GOT3 (cell line): Measurements from ENCODE around the gene FSTL4.

Experiments used
- DNase-seq: peaks from one replicate; lab custom pipeline; 2025; ENCODE audit warnings: mixed read lengths; lab: John Stamatoyannopoulos, UW

Gene FSTL4

DNA sequence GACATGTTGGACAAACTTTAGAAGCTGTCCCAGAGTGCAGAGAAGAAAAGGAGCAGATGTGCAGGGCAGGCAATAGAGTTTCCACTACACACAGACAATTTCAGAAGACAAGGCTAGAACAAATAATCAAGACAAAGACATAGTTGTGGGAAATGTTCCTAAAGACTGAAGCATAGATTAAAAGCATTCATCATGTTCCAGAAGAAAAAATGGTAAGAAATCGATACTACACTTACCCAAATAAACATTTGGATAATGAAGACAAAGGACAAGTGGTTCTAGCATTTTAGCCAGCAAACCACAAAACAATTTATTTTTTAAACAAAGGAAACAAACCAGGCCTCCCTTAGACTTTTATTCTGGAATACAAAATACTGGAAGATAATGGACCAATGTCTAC lies 97.9 kb downstream of the FSTL4 start:
- no peak for DNase-seq

GRCh38 chr5:133512896-133513295 lies 99.4 kb downstream of the FSTL4 start:
- DNase-seq: no peak

GRCh38 chr5:133511653-133512235 lies 100.6 kb downstream of the FSTL4 start:
- no peak for DNase-seq

DNA sequence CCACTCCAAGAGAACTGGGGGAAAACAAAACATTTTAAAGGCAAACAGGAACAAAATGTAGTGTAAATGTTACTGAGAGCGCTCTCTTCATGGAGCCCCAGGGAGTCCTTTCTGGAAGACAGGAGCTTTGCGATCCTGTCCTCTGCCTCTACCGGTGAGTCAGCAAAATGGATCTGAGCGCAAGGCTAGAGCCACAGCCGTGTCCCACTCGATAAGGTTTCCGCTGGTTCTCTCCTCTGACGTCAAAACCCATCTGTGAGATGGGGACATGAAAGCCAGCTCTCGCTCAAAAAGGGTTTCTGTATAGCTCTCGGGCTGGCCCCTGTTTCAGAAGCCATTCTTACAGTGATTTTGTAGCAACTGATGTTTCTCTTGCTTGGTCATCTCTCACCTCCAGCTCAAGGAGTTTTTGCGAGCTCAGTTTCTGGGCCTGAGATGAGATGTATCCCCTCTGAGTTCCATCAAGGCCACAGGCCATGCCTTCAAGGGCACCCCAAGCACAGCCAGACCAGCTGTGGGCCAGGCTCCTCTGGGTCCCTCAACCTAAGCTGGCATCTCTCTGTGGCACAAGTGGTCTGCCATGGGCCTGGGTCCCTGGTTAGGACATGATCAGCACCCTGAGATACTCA lies 101.6 kb downstream of the FSTL4 start:
- DNase-seq: no peak

DNA sequence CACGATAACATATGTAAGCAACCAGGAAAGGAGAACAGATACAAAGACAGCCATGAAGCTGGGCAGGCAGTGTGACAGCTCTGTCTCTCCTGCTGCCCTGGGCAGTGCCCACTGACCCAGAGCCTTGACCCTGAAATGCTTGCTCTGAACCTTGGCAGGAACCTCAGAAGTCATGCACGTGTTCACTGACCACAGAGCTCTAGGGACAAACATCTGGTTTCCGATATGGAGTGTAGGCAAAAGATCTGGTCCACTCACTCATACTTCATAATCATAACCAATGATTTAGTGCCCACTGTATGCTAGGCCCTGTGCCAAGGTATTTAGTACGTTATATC lies 102.6 kb downstream of the FSTL4 start:
- DNase-seq: no peak

- DNase-seq: no peak
Measured at GRCh38 chr5:133508845-133509741, 103.2 kb downstream of the FSTL4 start.

DNA sequence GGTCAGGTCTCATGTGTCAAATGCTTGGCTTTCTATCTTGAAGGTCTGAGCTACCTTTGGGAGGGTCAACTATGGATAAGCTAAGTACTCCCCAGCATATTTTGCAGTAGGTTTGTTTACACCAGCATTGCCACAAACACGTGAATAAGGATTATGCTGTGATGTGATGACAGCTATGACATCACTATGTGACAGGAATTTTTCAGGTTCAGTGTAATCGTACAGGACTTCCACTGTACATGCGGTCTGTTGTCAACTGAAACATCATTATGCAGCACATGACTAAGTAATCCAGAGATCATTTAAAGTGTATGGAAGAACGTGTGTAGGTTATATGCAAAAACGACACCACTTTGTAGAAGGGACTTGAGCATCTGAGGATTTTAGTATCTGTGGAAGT lies 104.0 kb downstream of the FSTL4 start:
- DNase-seq: no peak

- no peak for DNase-seq
Measured at GRCh38 chr5:133506181-133506580, 106.2 kb downstream of the FSTL4 start.

- no peak for DNase-seq
Measured at GRCh38 chr5:133503511-133503910, 108.8 kb downstream of the FSTL4 start.

DNA sequence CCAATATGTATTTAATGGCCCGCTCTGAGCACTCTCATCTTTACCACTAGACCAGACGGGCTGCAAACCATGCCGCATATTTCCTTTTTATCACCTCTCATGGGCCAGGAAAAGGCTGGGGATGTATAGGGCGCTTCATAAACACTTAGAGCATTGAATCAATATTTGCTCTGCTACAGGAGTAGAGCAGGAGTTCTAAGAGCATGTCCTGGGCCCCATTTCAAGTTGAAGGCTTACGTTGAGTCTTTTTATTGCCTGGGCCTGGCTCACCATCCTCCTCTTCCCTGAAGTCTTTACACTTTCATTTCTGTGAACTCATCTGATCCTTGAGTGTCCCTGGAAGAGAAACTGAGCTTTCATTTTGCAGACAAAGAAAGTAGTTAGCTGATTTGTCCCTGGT lies 112.4 kb downstream of the FSTL4 start:
- DNase-seq: no peak

DNA sequence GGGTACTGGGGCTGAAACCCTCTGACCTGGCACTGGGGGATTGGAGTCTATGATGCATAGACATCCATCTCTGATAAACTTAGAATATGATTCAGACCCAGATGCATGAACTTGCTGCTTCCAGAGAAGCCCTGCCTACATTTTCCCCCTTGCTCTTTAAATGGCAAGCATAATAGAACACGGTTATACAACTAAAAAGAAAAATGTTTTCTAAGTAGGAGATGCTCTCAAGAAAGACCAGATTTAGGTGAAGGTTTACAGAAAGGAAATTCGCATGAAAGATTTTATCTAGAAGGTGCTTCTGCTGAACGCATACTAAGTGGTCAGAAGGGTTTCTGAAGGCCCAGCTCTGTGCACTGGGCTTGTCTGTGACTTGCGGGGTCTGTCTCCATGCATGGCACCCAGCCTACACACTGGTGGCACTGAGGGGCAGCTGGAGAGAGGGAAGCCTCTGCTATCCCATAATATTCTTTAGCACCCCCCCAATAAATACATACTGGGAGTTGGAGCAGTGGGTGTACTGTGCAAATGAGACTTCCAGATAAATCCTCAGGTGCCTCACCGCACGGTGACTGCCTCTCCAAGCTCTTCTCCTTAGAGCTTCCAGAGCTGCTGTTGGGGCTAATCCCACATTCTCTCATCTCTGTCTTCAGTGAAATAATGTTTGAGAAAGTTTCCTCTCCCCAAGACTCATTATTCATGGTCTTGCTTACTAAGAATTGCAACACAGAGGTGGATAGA lies 114.6 kb downstream of the FSTL4 start:
- no peak for DNase-seq

GRCh38 chr5:133496631-133497030 lies 115.7 kb downstream of the FSTL4 start:
- DNase-seq: no peak

DNA sequence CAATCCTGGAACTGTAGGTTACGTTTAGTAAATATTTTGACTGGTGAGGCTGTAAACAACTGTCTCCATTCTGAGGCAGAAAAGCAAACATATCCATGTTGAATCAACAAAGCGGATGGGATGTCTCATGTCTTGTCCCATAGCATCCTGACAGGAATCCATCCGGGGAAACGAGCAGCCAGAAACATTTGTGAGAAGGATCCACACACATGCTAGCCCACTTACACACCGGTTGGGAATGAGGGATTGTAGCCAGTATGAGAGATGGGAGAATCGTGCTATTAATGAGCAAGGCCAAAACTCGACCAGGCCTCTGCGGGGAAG lies 117.5 kb downstream of the FSTL4 start:
- no peak for DNase-seq

GRCh38 chr5:133494232-133494922 lies 118.0 kb downstream of the FSTL4 start:
- DNase-seq: no peak

- no peak for DNase-seq
Measured at GRCh38 chr5:133489632-133490031, 122.7 kb downstream of the FSTL4 start.

GRCh38 chr5:133487093-133487492 lies 125.2 kb downstream of the FSTL4 start:
- DNase-seq: no peak

- no peak for DNase-seq
Measured at GRCh38 chr5:133485468-133485867, 126.9 kb downstream of the FSTL4 start.

DNA sequence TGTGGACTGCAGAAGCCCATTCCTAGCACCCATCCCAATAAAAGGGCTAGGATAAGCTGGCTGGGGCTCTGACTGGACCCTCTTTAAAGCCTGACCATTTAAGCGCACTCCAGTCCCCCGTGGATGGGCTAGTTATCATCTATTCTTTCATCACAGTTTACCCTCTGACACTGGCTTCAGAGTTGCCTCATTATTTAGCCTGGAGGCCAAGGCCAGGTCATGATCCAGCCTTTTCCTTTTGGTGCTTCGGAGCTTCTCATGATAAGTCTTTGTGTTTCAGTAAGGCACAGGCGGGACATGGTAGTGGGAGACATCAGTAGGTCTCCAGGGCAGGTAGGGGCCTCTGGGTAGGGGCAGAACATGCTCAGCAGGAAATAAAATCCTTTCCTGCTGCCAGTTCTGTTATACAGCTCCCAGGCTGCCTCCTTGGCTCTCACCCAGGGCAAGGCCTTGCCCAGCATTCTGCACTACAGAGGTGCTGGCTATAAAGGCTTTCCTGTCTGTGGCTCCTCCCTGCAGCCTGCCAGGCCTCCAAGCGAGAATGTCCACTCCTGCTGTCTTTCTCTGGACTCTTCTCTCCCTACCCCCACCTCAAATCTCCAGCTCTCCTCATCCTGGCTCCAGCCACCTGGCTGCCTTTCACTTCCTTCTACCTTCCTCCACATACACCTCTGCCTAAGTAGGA lies 128.8 kb downstream of the FSTL4 start:
- no peak for DNase-seq

DNA sequence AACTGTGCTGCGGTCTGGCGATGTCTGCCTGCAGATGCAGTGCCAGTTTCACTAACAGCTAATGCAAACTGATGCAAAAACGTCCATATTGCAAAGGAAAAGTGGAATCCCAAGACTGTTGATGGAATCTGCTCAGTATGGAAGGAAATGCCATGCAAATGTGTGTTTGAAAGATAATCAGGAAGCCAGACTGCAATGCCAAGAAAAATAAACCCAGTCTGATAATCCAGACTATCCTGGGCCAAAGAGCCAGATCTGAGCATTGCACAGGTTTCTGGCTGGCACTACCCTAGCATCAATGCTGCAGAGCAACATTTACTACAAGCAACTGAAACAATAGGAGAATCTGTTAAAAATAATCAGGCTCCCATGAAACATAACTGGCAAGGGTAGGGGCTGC lies 130.3 kb downstream of the FSTL4 start:
- no peak for DNase-seq

DNA sequence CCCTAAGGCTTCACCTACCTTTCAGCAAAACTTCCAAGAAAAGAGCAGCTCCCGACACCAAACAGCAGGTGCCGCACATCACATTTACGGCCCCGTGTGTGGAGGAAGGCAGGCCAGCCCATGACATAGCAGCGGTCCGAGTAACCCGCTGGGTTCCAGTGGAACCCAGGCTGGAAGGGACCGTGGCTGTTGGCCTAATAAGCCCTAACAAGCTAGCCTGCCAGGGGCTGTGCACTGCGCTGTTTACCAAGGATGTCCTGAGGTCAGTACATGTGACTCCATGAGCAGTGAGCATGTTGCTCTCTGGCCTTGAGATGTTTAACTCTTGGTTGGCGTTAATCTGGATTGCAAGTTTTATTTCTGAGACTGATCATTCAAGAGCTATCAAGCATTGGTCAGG lies 131.5 kb downstream of the FSTL4 start:
- DNase-seq: no peak

DNA sequence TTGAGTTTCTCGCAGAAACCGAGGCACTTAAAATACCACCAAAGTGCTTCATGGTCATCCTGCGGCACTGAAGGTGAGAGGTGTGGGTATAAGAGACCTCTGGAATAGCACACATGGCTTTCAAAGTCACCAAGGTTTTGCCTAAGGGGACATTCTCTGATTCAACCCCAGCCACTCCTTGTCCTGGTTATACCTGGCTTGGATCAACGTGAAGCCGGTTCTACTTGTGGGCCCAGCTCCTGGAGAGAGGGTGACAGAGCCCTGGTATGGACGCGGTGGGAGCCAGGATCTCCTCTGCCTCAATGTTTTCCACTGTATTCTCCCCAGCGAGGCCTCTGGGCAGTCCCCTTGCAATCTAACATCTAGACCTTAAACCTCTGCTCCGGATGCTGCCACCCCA lies 132.0 kb downstream of the FSTL4 start:
- no peak for DNase-seq
